Tibial nerve (tissue), 4 donors: ENCODE measurements around the gene CCDC92. TPM values are rescaled to one million over a fixed set of nuclear protein-coding genes. Genes with fewer than 3 reads are reported as not detected.

ENCODE experiments used
- DNase-seq, 2 donors: peaks; one replicate each; pipeline ENCODE4 v3.0.0-alpha.2; 2019; ENCODE audit warnings: low spot score in 2 of 2
- H3K27ac ChIP-seq, 4 donors: fragments of 200-600 bp; sonication (generic) in 3 of 4; one replicate each; pipeline ENCODE4 v1.5.1; 2017 to 2019; ENCODE audit warnings: mild to moderate bottlenecking in 1 of 4
- H3K27me3 ChIP-seq, 2 donors: fragments of 200-600 bp; sonication (generic) in 1 of 2; one replicate each; pipeline versions ENCODE4 v1.5.1 to v1.6.0; 2017 to 2019
- H3K36me3 ChIP-seq, 3 donors: fragments of 200-600 bp; sonication (generic); one replicate each; pipeline ENCODE4 v1.5.1; 2018 to 2019
- H3K4me1 ChIP-seq, 4 donors: fragments of 200-600 bp; sonication (generic) in 3 of 4; one replicate each; pipeline ENCODE4 v1.5.1; 2017 to 2019
- H3K4me3 ChIP-seq, 4 donors: fragments of 200-600 bp; sonication (generic) in 3 of 4; one replicate each; pipeline ENCODE4 v1.5.1; 2017 to 2019; ENCODE audit warnings: mild to moderate bottlenecking in 1 of 4, moderate library complexity in 1 of 4
- H3K9me3 ChIP-seq, 4 donors: fragments of 200-600 bp; sonication (generic) in 3 of 4; one replicate each; pipeline ENCODE4 v1.5.1; 2017 to 2019
- CTCF ChIP-seq, 5 experiments: fragments of 200-600 bp in 3 of 5; fragments of 450-650 bp in 2 of 5; sonication (generic) in 3 of 5; IDR thresholded peaks; one replicate each; pipeline ENCODE4 v1.5.1; 2016 to 2019; ENCODE audit warnings: antibody characterized with exemption in 5 of 5, mild to moderate bottlenecking in 3 of 5, moderate library complexity in 2 of 5
- EP300 ChIP-seq, 2 donors: sonication (generic); formaldehyde crosslinking; IDR thresholded peaks; one replicate each; pipeline ENCODE4 v1.6.1; 2017; ENCODE audit warnings: antibody characterized with exemption in 2 of 2, mild to moderate bottlenecking in 1 of 2
- POLR2A ChIP-seq, 2 donors: fragments of 450-650 bp; IDR thresholded peaks; one replicate each; pipeline ENCODE4 v1.6.1; 2017; ENCODE audit warnings: antibody characterized with exemption in 2 of 2, mild to moderate bottlenecking in 2 of 2, moderate library complexity in 2 of 2
- WGBS, 2 donors: methylation state at CpG; one replicate each; pipeline ENCODE4 v1.1.5; 2018; 5-methylcytosine and 5-hydroxymethylcytosine counted together
- total RNA-seq, 4 donors: library from RNA; depleted of rRNA; stranded (reverse); fragments of >200 nt; gene quantifications; one replicate each; pipeline ENCODE4 v1.1.0, GENCODE V29; 2016

Gene CCDC92
- total RNA-seq, 4 donors from 2014 or later, result 41.0 to 46.8 (median 42.6) TPM

- H3K27me3 ChIP-seq, result no peaks in the 10 kb centered on the region
- H3K4me3 ChIP-seq, result no peak overlapping the region
- H3K36me3 ChIP-seq, result peaks cover 0 to 20% (median 0%) of the 10 kb centered on the region in 3 donors
- TF ChIP-seq EP300 (IDR thresholded peaks at IDR 0.05) (no peak), CTCF (IDR thresholded peaks at IDR 0.05) (no peak), POLR2A (IDR thresholded peaks at IDR 0.05) (no peak)
- no peaks in the 10 kb centered on the region for H3K9me3 ChIP-seq
- no peak for DNase-seq
- H3K4me1 ChIP-seq, result peaks cover 0 to 51% (median 0%) of the 10 kb centered on the region in 4 donors
- 87 to 91% methylated on average over 6 of the region's 6 CpGs for WGBS, 2 donors
- H3K27ac ChIP-seq, result no peak overlapping the region
These were observed 29.5 kb upstream of the CCDC92 start for GRCh38 chr12:124002021-124002644.

GRCh38 chr12:124001343-124001742, 28.7 kb upstream of the CCDC92 start:
- Histone ChIP-seq H3K27me3 (no peaks in the 10 kb centered on the region), H3K27ac (no peak overlapping the region), H3K36me3 (peaks cover 0 to 20% (median 0%) of the 10 kb centered on the region in 3 donors), H3K9me3 (no peaks in the 10 kb centered on the region), H3K4me1 (peaks cover 0 to 57% (median under 1%) of the 10 kb centered on the region in 4 donors), H3K4me3 (no peak overlapping the region)
- TF ChIP-seq POLR2A (IDR thresholded peaks at IDR 0.05) (no peak), EP300 (IDR thresholded peaks at IDR 0.05) (no peak), CTCF (IDR thresholded peaks at IDR 0.05) (no peak)
- DNase-seq, result no peak
- 79 to 82% methylated on average over 7 of the region's 7 CpGs for WGBS, 2 donors

GRCh38 chr12:124000111-124000510, 27.5 kb upstream of the CCDC92 start:
- H3K36me3 ChIP-seq, result peaks cover 0 to 11% (median 0%) of the 10 kb centered on the region in 3 donors
- H3K27ac ChIP-seq, result no peak overlapping the region
- H3K4me1 ChIP-seq, result peaks cover 0 to 58% (median 6%) of the 10 kb centered on the region in 4 donors
- WGBS, 2 donors, result 88 to 90% methylated on average over 5 of the region's 5 CpGs
- TF ChIP-seq POLR2A (IDR thresholded peaks at IDR 0.05) (no peak), CTCF (IDR thresholded peaks at IDR 0.05) (no peak), EP300 (IDR thresholded peaks at IDR 0.05) (no peak)
- no peak overlapping the region for H3K4me3 ChIP-seq
- no peaks in the 10 kb centered on the region for H3K9me3 ChIP-seq
- H3K27me3 ChIP-seq, result no peaks in the 10 kb centered on the region
- no peak for DNase-seq

GRCh38 chr12:123998991-123999359, 26.3 kb upstream of the CCDC92 start:
- Histone ChIP-seq H3K4me3 (no peak overlapping the region), H3K27ac (no peak overlapping the region), H3K27me3 (no peaks in the 10 kb centered on the region), H3K36me3 (peaks cover 0 to 8% (median 0%) of the 10 kb centered on the region in 3 donors), H3K4me1 (peaks cover 0 to 56% (median 9%) of the 10 kb centered on the region in 4 donors), H3K9me3 (no peaks in the 10 kb centered on the region)
- no peak for DNase-seq
- TF ChIP-seq POLR2A (IDR thresholded peaks at IDR 0.05) (no peak), EP300 (IDR thresholded peaks at IDR 0.05) (no peak), CTCF (IDR thresholded peaks at IDR 0.05) (no peak)
- 84 to 94% methylated on average over 2 of the region's 2 CpGs for WGBS, 2 donors

GRCh38 chr12:123998344-123998990, 25.8 kb upstream of the CCDC92 start:
- WGBS, 2 donors, result 77 to 81% methylated on average over 2 of the region's 2 CpGs
- Histone ChIP-seq H3K27ac (no peak overlapping the region), H3K4me3 (no peak overlapping the region), H3K9me3 (no peaks in the 10 kb centered on the region), H3K36me3 (peaks cover 0 to 8% (median 0%) of the 10 kb centered on the region in 3 donors), H3K4me1 (peaks cover 0 to 52% (median 9%) of the 10 kb centered on the region in 4 donors), H3K27me3 (no peaks in the 10 kb centered on the region)
- no peak for DNase-seq
- TF ChIP-seq CTCF (IDR thresholded peaks at IDR 0.05) (no peak), POLR2A (IDR thresholded peaks at IDR 0.05) (no peak), EP300 (IDR thresholded peaks at IDR 0.05) (no peak)
